GF-D8 (cell line): Measurements from ENCODE around the gene OR2AJ1.
"Not testable (repeated sequence)": the region's sequence is repeated elsewhere in the genome, so short reads cannot be mapped to it uniquely, and the experiment has no call there.

Source experiments
- DNase-seq: peaks from one replicate; lab custom pipeline; 2025; lab: John Stamatoyannopoulos, UW

Gene OR2AJ1, protein sequence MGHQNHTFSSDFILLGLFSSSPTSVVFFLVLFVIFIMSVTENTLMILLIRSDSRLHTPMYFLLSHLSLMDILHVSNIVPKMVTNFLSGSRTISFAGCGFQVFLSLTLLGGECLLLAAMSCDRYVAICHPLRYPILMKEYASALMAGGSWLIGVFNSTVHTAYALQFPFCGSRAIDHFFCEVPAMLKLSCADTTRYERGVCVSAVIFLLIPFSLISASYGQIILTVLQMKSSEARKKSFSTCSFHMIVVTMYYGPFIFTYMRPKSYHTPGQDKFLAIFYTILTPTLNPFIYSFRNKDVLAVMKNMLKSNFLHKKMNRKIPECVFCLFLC

DNA sequence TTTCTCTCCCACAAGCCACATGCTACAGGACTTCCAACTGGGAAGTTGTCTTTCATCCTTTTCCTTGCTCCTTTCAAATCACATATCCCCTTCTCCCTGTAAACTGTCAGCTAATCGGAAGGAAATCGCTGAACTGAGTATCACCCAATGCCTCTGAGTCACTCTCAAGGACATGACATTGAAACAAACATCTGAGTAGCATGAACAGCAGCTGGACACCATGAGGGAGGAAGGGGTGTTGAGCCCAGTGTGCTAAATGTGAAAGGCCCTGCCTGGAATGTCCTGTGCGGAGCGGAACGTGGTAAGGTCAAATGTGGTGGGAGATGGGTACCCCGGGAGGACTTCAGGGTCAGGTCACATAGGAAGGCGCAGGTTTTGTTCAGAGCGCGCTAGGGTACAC lies at the start of gene OR2AJ1:
TSS of gene OR2AJ1 (plus strand) at position 22 of the 400 bp plus-strand sequence. CDS start 8,880 bp downstream, outside the sequence.
- no peak for DNase-seq

DNA sequence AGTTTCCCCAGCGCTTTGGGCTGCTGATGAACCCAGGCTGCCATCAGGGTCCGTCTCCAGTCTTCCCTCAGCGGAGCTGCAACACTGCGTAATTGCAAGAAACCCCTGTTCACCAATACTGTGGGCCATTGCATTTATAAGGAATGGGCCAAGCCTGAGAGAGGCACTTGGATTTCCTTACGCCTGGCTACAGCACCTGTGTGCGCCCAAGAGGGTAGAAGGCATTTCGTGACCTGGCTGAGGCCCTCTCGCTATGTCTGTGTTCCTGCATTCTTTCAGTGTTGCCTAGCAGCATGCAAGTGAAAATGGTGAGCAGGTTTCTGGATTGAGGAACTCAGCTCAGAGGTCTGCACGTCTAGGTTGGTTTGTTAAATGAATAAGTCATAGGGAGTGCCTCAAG lies 41.3 kb upstream of the OR2AJ1 start:
- DNase-seq = no peak

DNA sequence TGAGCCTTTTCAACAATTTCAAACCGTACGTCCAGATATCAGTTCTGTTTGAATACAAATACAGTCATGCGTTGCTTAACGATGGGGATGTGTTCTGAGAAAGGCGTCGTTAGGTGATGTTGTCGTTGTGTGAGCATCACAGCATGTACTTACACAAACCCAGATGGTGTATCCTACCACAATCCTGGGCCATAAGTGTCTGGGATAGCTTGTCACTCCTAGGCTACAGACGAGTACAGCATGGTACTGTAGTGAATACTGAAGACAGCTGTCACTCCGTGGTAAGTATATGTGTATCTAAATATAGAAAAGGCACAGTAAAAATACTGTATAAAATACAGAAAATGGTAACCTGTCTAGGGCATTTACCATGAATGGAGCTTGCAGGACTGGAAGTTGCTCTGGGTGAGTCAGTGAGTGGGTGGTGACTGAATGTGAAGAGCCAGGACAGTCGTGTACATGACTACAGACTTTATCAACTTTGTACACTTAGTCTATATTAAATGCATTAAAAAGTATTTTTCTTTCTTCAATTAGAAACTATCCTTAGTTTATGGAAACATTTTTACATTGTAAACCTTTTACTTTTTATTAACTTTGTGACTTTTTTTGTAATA lies 39.8 kb upstream of the OR2AJ1 start:
- DNase-seq = no peak

DNA sequence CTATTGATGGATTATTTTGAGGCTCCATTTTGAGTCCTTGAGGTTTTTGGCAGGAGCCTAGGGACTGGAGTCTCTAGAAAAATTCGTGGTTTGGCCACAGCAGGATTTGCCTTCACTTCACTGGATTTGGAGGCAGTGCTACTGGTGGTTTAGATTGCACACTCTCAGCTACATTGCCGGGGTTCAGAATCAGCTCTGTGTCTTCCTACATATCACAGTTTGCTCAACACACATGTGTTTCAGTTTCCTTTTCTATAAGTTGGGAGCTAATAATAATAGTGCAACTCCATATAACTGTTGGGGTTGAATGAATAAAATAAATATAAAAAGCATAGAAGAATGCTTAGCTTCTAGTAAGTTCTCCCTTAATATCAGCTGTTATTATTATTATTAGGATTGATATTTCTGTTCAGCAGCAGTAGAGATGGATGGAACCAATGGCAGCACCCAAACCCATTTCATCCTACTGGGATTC lies 29.5 kb upstream of the OR2AJ1 start, which contains the start of gene OR2W3:
TSS of gene OR2W3 (plus strand) at position 425 of the 475 bp plus-strand sequence. CDS start at position 425, 0 bp downstream.
- no peak for DNase-seq

DNA sequence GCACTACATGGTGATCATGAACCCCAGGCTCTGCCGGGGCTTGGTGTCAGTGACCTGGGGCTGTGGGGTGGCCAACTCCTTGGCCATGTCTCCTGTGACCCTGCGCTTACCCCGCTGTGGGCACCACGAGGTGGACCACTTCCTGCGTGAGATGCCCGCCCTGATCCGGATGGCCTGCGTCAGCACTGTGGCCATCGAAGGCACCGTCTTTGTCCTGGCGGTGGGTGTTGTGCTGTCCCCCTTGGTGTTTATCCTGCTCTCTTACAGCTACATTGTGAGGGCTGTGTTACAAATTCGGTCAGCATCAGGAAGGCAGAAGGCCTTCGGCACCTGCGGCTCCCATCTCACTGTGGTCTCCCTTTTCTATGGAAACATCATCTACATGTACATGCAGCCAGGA lies 28.7 kb upstream of the OR2AJ1 start:
- DNase-seq = no peak

DNA sequence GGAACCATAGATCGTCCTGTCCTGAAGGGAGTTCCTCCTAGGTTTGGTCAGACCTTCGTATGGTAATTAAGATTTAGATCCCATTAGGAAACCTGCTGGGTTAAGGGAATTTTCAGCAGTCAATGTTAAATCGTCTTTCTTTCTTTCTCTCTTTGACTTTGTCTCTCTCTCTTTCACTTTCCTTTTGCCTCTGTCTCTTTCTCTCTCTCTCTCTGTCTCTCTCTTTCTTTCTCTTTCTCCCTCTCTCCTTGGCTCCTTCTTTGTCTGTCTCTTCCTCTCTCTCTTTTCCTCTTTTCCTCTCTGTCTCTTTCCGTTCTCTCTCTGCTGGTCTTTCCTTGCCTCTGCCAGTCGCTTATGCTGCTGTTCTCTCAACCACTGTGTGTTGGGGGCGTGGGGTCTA lies 20.6 kb upstream of the OR2AJ1 start:
- DNase-seq = no peak

DNA sequence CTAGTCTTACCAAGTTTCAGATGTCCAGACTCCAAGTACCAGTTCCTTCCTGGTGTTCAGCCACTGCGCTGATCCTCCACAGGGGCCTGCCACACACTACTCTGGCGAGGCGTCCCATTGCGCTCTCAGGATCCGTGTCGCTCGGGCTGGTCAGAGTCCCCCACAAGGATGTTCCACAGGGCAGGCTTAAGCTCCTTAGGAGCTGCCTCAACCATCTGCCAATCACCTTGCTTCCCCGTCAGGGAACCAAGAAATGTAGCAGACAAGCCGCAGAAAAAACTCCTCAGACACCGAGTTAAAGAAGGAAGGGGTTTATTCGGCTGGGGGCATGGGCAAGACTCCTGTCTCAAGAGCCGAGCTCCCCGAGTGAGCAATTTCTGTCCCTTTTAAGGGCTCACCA lies 19.5 kb upstream of the OR2AJ1 start:
- no peak for DNase-seq

DNA sequence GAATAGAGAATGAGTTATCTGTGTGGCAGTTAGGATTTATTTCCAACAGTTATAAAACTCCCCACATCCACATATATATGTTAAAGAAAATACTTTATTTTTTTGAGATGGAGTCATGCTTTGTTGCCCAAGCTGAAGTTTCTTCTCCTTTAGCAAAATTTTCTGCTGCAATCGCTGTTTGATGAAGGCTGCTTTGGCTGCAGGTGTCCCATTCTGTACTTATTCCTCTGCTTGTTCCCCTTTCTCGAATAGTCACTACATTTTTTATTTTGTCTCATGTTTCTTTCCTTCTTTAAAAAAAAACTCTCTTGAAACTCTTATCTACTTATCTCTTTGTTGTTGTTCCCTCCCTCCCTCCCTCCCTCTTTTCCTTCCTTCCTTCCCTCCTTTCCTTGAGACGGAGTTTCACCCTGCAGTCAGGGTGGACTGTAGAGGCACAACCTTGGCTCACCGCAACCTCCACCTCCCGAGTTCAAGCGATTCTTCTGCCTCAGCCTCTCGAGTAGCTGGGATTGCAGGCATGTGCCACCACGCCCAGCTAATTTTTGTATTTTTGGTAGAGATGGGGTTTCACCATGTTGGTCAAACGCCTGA lies 18.7 kb upstream of the OR2AJ1 start:
- DNase-seq = no peak

DNA sequence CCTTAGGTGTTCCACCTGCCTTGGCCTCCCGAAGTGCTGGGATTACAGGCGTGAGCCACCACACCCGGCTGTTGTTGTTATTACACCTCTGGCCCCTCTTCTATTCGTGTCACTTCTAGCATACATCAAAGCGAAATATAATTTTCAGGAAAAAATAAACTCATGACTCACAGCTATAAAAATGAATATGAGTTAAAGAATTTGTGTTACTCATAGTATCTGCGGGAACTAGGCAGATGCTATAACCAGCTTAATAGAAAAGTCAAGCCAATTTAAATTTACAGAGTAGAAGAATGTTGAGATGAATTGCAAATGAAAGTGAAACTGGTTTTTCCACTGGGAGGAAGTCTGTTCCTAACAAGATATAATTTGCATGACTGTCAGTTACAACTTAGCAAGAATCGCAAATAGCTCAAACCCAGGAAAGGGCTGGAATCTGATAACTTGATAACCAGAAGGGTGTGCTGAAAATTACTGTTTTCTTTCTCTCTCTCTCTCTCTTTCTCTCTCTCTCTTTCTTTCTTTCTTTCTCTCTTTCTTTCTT lies 18.1 kb upstream of the OR2AJ1 start:
- no peak for DNase-seq

DNA sequence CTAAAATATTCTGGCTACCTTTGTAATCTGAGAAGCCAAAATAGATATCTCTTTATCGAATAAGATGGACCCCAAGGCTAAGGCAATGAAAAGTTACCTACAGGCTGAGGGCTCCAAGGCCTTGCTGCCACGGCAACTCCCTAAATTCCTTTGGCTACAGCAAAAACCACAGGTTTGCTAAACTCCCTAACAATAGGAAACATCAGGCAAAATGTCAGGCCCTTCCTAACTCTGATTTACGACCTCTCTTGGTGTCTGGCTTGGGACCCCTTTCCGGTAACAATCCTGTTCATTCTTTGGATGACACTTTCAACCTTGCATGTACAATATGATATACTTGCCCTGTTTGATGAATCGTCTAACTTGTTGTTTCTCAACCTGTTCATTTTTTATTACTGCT lies 15.9 kb upstream of the OR2AJ1 start:
- no peak for DNase-seq

DNA sequence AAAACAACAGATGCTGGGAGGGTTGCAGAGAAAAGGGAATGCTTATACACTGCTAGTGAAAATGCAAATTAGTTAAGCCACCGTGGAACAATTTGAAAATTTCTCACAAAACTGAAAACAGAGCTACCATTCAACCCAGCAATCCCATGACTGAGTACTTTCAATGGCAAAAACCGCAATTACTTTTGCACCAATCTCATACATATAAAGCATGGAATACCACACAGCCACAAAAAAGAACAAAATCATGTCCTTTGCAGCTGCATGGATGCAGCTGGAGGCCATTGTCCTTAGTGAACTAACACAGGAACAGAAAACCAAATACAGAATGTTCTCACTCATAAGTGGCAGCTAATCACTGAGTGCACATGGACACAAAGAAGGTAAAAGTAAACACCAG lies 10.9 kb upstream of the OR2AJ1 start:
- DNase-seq = no peak

DNA sequence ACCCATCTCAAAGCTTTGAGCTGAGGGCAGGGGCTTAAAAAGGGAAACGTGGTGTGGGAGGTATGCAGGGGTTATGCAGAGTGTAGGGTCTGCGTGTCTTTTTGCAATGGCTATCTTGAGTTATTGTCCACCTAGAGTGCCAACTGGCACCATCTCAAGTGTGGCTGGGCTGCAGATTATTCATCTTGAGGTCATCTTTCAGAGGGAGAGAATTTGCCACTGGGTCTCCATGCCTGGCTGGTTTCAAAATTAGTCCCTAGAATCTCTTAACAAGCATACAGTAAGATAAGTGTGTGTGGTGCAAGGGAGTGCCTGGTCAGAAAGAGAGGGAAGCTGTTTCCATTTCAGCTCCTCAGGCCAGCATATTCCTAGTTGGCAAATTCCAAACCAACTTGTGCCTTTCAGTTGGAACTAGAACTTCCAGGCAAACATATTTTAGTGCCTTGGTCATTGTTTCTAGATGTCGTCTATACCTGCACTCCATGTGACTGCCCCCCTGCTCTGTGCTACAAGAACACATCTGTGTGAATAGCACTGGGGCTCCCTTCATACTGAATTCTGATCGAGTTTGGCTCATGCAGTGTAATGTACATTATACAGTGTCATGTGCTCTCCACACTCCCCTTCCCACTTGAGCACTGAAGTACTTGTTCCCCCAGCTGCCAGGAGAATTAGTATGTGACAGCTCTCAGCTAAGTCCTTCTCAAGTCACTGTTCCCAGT lies 9.6 kb upstream of the OR2AJ1 start:
- no peak for DNase-seq

DNA sequence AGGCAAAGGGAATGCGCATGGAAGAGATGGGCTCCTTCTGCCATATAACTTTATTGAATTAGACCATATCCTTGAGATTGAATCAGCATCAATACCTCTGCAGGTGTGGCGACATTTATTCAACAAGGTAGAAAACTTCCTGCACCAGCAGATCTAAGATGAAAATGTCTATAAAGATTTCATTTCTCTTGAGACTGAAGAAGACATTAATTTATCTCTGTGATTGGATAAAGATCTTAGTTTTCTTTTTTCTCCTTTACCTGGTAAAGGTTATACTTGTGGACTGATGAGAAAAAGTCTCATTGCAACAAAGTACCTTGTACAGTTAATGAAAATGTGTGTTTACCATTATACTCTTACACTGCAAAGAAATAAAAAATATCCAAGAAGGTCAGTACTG lies 4.7 kb upstream of the OR2AJ1 start, which contains the start of gene OR2T8:
TSS of gene OR2T8 (plus strand) at position 301 of the 400 bp plus-strand sequence. CDS start 766 bp downstream, outside the sequence.
- no peak for DNase-seq

DNA sequence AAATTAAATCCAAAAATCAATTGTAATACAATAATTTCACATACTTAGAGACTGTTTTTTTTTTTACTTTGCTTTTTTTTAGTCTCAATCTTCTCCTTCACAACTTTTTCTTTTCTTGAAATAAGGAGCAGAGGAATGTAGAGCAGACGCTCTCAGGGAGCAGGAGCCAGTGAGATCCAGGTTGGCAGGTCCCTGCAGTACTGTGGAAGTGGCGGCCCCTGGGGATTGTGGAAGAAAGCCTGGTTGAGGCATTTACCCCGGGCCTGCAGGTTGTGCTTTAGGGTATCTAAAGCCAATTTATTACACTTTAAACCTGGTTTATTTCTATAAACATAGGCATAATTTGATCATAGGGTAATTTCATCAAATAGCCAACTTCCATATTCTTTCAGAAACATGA lies 748 bp upstream of the OR2AJ1 start:
- no peak for DNase-seq

DNA sequence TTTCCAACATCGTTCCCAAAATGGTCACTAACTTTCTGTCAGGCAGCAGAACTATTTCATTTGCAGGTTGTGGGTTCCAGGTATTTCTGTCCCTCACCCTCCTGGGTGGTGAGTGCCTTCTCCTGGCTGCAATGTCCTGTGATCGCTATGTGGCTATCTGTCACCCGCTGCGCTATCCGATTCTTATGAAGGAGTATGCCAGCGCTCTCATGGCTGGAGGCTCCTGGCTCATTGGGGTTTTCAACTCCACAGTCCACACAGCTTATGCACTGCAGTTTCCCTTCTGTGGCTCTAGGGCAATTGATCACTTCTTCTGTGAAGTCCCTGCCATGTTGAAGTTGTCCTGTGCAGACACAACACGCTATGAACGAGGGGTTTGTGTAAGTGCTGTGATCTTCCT lies 9.3 kb downstream of the OR2AJ1 start:
- no peak for DNase-seq

DNA sequence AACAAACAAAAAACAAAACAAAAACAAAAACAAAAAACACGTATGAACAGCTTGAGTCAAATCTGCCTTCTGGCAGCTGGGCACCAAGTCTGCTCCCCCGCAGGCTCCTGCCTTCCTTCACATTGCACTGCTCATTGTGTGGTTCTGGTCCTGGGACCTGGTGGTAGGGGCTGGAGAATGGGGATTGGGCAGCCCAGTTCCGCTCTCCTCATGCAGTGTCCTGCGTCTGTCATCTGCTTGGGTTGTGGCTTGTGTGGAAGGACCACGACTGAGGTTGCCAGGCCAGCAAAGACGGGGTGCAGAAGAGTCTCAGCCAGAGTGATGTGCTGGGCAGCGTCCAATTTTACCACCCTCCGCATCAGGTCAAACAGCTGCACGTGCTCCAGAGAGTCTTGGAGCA lies 11.1 kb downstream of the OR2AJ1 start:
- DNase-seq = no peak

DNA sequence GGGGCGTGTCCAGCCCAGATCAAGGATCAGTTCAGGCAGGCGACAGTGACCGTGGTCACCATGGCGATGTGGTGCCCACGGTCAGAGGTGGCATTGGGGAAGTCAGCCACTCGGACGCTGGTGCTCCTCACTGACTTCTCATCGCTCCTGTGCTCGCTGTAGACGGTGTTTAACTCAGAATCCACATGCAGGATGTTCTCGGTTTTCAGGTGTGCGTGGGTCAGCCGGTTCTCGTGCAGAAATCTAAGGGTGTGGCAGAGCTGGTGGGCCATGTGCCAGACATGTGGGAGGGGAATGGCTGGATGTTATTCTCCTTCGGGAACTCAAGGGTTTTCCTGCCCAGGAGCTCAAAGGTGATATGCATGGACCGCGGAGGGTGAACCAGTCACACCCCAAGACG lies 11.7 kb downstream of the OR2AJ1 start:
- DNase-seq = no peak

DNA sequence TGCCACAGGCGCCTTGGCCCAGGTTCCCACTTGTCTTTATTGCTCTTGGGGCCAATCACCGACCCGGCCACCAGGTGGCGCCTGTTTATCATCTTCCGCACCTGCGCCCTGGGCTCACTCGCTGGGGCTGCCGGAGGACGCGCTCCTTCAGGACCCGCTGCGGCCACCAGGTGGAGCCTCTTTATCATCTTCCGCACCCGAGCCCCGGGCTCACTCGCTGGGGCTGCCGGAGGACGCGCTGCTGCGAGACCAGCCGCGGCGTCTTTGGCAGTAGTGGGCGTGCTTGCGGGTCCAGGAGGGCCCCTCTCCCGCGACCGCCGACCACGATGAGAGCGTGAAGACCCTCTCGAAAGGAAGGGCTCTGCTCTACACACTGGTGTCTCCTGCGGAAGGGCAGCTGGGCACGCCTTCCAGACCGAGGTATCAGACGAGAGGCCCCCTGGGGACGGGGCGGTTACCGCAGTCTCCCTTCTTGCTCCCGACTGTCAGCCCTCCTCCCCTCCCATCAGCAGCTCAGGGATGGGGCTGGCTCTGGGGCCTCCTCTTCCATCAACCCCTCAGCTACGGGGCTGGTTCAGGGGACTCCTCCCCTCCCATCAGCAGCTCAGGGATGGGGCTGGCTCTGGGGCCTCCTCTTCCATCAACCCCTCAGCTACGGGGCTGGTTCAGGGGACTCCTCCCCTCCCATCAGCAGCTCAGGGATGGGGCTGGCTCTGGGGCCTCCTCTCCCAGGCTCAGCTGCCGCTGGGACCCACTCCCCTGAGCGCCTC lies 12.5 kb downstream of the OR2AJ1 start:
- not testable (repeated sequence) for DNase-seq

DNA sequence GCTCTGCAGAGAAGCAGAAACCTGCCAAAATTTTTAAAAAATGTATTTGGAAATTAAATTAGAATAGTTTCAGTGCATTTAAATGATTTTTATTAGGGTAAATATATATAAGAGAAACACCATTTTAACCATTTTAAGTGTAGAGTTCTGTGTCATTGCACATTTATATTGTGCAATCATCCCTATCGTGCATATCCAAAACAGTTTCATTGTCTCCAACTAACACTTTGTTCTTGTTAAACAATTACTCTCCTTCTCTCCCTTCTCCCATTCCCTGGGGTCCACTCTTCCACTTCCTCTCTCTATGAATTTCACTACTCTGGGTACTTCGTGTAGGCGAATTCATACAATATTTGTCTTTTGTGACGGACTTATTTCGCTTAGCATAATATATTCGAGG lies 17.9 kb downstream of the OR2AJ1 start:
- no peak for DNase-seq

DNA sequence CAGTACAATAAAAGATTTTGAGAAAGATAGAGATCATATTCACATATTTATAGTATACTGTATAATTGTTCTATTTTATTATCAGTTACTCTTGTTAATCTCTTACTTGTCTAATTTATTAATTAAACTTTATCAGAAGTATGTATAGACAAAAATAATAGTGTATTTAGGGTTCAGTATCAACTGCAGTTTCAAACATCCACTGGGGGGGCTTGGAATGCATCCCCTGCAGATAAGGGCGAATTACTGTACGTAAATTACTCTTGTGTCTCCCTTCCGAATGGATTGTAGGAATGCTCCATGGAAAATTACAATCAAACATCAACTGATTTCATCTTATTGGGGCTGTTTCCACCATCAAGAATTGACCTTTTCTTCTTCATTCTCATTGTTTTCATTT lies 23.9 kb downstream of the OR2AJ1 start, which contains the start of gene OR2L8:
TSS of gene OR2L8 (plus strand) at position 301 of the 400 bp plus-strand sequence. CDS start at position 301, 0 bp downstream.
- DNase-seq = no peak

DNA sequence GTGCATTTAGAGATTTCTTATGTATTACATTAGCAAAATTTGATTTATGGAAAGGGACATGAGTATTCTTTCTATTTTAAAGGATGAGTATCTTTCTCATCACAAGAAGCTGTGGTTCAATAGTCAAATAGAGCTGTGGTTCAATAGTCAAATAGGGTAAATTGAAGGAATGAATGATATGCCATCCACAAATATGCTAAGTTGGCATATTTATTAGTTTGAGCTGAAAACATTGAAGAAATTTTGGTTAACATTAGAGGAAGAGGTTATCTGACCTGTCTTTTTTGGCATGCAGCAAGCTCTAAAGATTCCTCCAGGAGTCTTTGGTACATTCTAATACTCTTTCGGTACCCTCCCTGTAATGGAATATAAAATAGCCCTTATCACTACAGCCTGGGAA lies 28.7 kb downstream of the OR2AJ1 start:
- DNase-seq = no peak
